Cortex of kidney (tissue), 1 donor: ENCODE results near the gene GNAO1.

Experiments
- DNase-seq: peaks from one replicate; lab custom pipeline; 2025; lab: John Stamatoyannopoulos, UW

Gene GNAO1

DNA sequence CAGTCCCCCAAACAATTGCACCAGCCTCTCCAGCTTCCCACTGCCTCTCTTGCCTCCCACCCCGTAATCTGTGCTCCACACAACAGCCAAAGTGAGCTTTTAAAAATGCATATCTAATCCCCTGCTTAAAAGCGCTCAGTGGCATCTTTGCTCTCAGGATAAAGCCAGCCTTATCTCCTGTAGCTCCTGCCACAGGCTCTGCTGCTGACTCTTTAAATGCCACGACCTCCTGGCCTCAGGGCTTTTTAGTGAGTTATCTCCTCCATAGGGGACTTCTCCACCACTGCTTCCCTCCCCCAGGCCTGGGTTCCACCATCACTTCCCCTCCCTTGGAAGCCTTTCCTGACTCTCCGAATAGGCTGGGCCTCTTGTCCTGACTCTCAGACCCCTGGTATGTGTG lies 98.6 kb downstream of the GNAO1 start:
- DNase-seq = no peak

GRCh38 chr16:56294014-56294413 lies 102.7 kb downstream of the GNAO1 start:
- no peak for DNase-seq

DNA sequence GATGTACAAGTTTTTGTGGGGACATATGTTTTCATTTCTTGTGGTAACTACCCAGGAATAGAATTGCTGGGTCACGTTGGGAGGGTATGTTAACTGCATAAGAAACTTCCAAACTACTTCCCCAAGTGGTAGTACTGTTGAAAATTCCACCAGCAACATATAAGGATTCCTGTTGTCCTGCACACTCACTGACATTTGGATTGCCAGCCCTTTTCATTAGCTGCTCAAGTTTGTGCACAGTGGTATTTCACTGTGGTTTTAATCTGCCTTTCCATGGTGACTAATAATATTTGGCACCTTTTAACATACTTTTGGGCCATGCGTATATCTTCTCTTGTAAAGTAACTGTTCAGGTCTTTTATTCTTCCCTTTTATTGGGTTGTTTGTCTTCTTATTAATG lies 103.3 kb downstream of the GNAO1 start:
- DNase-seq = no peak

GRCh38 chr16:56295059-56295665 lies 103.9 kb downstream of the GNAO1 start:
- DNase-seq = no peak

DNA sequence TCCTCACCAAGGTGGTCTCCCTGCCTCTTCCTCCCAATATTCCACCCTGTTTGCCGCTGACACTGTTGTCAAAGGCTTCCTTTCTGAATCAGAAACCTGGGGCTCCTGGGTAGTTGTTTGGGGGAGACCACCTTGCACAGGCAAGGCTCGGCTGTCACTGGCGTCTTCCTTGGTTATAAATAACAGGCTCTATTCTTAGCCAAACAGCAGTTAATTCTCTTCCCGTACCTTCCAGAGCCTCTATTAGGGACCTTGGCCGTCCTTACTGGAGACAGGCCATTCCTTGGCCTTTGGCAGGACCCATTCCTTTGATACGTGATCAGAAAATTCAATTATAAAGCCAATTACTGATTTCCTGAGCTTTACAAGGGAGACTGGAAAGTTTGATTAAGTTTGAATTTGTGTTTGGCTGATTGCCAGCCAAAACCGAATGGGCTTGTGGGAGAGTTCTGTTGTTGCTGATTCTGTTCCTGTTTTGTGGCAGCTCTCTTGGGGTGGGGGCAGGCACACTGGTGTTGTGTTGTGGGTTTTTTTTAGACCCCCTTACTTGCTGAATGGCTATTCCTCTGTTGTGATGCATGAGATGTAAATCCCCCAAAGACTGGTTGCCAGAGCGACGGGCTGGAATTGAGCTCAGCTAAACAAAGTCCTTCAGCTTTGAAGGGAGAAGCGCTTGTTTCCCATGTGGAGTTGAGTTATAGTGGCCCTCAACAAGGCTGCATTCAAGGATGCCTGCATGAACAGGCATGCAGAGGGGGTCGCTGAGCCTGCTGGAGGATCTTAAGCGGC lies 104.6 kb downstream of the GNAO1 start:
- no peak for DNase-seq

GRCh38 chr16:56297684-56298083 lies 106.4 kb downstream of the GNAO1 start:
- no peak for DNase-seq

GRCh38 chr16:56298116-56298515 lies 106.8 kb downstream of the GNAO1 start:
- no peak for DNase-seq

DNA sequence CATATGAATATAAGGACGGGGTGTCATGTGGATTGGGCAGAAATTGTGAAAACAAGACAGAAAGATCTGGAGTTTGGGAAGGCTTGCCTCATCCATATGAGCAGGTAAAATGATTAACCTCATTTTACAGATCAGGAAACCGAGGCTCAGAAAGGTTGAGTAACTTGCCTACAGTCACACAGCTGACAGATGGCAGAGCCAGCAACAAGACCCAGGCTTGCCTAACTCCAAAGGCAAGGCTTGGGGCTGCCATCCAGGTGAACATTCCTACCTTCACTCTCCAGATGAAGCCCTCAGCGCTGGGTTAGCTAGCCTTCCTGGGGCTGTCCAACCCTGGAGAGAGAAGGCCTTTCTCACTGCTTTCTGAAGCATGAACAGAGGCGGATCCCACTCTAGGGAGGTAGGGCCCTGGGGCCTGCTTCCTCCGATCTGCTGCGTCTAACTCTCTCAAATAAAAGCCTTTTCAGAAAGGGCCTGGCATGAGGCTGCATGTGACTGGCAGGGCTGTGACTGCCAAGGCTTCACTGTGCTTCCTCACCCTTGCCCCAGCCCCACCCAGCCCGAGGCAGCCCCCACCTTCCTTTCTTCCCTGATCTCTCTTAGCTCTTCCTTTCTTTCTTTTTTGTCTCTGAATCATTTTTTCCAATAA lies 107.8 kb downstream of the GNAO1 start:
- DNase-seq = no peak

DNA sequence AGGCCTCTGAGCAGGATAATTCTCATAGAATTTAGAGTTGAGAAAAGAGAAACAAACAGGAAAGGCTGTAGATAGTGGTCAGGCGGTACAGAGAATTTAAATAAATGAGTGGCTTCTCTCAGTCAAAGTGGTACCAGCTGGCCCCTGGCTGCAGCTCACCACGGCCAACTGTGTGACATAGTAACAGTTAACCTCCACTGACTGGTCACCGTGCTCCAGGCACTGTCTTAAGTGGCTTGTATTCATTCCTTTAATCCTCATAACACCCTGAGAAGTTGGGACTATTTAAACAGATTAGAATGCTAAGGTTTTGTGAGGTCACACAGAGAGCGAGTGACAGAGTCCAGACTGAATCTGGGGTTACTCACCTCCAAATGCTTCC lies 108.9 kb downstream of the GNAO1 start:
- DNase-seq = no peak

DNA sequence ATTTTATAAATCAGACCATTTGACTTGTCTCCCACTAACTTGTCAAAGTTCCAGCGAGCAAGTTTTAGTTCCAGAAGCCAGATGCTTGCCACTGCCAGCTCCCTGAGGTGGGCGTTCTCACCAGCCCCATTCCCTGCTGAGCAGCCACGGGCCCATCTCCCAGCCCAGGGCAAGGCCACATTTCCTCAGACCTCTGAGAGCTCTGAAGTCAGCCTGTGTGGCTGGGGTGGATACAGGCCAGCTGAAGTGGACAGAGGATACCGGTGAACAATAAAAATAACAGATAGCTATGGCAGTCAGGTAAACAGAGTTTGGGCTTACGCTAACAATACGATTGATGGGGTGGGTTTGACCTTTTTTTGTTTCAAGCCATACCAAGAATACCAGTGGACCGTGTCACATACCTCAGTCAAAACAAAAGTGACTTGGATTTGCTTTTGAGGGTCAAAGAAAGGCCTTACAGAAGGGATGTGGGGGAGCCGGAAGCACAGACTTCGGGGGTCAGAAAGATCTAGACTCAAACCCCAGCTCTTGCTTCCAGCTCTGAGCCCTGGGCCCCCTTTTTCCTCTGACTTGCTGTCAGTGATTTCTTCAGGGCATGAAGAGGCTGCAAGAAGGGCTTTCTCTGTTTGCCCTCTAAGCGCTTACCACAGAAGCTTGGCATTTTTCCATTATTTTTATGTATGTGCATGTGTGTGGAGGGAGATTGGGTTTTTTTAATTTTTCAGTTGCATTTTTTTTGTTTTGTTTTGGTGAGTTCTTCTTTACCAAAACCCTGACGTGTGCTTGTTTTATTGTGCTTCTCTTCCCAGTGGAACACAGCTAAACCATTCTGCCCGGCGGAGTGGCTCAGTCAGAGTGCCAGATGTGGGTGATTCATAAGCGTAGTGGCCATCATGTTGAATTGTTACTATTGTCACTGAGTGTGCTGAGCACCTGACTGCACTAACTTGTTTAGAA lies 109.9 kb downstream of the GNAO1 start:
- no peak for DNase-seq

GRCh38 chr16:56302506-56302905 lies 111.2 kb downstream of the GNAO1 start:
- no peak for DNase-seq

- no peak for DNase-seq
These were observed 111.9 kb downstream of the GNAO1 start for GRCh38 chr16:56303066-56303715.

- no peak for DNase-seq
These were observed 112.6 kb downstream of the GNAO1 start for GRCh38 chr16:56303880-56304279.

GRCh38 chr16:56305956-56306565 lies 114.8 kb downstream of the GNAO1 start:
- no peak for DNase-seq

DNA sequence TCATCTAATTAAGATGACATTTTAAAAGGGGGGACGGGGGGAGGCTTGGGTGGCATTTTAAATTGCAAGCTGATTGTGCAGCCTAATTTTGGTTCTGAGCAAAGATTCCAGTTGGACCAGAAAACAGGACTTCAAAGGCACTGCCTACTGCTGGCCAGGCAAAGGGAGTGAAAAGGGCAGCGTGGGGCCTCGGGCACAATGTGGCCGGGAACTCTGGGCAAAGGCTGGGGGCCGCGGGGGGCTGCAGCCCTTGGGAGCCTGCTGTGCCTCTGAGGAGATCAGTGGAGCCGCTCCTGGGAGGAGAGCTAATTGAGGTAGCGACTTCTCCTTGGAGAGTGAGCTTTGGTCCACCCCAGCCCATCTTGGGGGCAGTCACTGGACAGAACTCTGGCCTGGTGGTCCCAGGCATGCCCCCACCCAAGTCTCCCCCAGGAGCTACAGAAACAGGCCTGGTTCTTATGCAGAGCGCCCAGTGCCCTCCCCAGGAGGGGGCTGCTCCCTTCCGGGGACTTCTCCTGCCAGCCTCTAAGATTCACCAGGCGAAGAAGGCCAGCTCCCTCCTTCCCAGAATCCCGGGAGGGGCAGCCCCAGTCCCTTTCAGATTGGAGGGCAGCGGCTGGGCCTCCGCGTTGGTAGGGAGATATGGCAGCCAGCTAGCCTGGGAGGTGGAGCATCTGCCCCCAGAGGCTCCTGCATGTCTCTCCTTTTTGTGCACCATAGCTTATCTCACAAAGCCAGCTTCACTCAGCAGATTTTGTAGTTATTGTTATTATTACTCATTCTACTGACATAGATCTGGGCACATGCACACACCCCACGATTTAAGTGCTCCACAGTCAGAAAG lies 115.6 kb downstream of the GNAO1 start:
- DNase-seq = no peak

- DNase-seq = no peak
These were observed 116.2 kb downstream of the GNAO1 start for GRCh38 chr16:56307534-56307873.

GRCh38 chr16:56309008-56309407 lies 117.7 kb downstream of the GNAO1 start:
- DNase-seq = no peak

- DNase-seq = no peak
These were observed 119.4 kb downstream of the GNAO1 start for GRCh38 chr16:56310690-56311089.

DNA sequence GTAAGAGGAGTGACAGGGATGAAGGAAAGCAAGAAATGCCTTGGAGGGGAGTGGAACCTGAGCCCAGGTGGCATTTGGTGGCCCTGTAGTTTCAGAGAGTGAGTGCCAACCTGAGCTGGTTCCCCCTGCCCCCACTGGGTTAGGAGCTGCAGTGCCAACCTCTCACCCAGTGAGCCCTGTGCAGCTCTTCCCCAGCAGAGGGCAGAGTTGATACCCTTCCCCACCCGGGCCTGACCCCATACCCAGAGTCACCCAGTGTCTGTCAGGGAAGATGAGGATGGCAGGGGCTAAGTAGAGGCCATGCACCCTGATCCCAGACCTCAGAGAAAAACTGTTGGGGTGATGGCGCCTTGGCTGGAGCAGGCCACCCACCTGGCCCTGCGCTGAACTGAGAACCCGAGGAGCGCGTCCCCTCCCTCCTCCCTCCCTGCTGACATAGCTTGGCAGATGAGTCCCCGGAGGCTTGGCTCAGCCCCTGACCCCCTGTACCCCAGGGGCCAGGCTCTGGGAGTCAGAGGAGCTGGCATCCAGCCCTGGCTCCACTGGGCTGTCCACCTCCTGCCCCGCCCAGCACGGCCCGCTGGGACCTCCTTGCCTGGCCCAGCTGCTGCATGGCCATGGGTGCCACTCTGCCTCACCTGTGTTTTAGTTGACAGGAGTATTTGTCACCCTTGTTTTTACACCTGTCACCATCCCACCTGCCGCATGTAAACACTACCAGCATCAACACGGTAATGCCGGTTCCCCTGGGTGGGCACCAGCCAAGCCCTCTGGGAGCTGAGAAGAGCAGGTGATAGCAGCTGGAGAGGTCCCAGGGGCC lies 120.1 kb downstream of the GNAO1 start:
- DNase-seq = no peak

DNA sequence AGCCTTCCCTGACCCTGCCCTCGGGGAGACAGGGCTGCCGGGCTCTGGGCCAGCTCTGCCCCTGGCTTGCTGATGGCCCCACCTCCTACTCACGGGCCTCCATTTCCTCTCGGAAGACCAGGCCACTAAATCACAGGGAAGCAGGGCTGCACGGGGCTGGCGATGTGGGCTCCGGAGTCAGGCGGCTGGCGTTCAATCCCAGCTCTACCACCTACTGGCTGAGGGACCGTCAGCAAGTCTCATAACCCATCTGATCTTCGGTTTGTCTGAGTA lies 120.7 kb downstream of the GNAO1 start:
- DNase-seq = no peak
